GM21423 (cell line): ENCODE data around the gene TBC1D14.

Experiments
- ATAC-seq: cut with Tn5 transposase; IDR thresholded peaks from one replicate; pipeline ENCODE4 v1.9.1; 2021; ENCODE audit warnings: mild to moderate bottlenecking, moderate library complexity; ENCODE audit not compliant: unreplicated experiment

The TBC1D14 gene

DNA sequence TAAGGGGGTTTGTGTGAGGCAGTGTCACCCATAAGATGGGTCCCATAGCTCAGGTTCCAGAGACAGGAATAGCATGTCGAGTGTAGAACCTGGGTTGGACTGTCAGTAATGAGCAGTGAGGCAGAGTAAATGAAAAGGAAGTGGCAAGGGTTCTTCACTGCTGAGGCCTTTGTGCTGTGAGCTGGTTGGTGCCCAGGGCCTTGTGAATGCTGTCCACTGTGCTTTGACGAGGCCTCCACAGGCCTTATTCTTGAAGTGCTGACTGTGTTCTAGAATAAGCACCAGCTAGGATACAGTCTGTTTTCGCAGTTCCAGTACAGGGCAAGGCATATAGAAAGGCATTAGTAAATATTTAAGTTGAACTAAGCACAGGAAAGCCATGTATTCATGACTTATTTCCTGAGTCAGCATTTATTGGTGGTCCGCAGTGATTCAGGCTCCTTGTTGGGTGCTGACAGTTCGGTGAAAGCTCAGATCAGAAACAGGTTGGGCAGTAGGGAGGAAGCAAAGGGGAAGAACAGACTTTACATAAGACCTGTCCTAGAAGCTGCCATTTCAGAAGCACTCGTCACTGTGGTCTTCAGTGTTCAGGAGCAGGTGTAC lies 107.9 kb downstream of the TBC1D14 start:
- ATAC-seq: no peak

DNA sequence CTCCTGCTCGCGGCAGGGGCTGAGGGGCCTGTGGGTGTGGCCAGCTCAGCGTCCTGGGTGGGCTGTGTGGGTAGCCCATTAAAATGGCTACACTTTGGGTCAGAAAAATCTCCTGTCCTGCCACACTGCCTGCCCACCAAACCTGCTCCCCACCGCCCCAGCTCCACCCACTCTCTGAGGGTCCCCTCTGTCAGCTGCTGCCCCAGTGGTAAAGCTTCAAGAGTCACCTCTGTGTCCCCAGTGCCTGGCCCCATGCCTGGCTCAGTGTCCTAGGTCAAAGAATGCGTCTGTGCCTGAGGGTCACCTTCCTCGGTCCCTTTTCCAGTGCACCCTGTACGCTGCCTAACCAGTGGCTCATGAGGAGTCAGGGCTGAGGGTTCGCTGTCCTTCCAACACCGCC lies 108.7 kb downstream of the TBC1D14 start:
- ATAC-seq: no peak

- no peak for ATAC-seq
Measured at GRCh38 chr4:7019367-7019766, 109.7 kb downstream of the TBC1D14 start.

DNA sequence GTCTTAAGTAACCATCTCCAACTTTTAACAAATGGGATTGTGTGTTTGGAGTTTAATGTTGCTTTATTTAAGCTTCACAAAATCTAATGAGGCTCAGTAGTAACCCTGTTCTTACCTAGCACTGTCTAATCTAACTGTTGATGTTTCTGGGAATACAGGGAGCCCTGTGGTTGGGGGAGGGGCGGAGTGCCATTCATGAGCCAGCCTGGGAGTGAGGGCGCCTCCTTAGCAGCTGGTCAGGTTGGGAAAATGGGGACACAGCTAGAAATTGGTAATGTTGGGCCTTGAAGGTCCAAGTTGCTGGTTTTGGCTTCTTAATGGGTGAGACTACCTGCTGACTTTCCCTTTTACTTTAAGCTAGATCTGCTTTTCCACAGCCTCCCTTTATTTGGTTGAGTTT lies 110.7 kb downstream of the TBC1D14 start:
- no peak for ATAC-seq

GRCh38 chr4:7020856-7021255 lies 111.2 kb downstream of the TBC1D14 start:
- ATAC-seq: no peak

- no peak for ATAC-seq
Measured at GRCh38 chr4:7021355-7021754, 111.7 kb downstream of the TBC1D14 start.

GRCh38 chr4:7021930-7022664 lies 112.5 kb downstream of the TBC1D14 start:
- ATAC-seq: no peak

- ATAC-seq: no peak
Measured at GRCh38 chr4:7023486-7023885, 113.9 kb downstream of the TBC1D14 start.

DNA sequence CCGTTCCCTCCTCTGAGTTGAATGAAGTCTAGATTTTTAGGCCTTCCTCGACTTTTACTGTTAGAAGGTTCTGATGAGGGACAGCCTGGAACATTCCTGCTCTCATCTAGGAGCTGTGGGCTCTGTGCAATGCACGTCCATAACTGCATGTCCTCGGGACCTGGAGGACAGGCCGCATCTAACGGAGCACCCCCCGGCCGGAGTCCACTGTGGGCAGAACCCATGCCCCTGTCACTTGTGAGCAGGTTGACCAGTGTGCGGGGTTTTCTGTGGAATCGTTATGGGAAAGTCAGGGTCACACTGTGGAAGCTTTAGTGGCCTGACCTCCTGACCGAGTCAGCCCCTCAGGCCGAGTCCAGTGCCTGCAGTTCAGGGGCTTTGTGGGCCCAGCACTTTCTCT lies 114.3 kb downstream of the TBC1D14 start:
- no peak for ATAC-seq

DNA sequence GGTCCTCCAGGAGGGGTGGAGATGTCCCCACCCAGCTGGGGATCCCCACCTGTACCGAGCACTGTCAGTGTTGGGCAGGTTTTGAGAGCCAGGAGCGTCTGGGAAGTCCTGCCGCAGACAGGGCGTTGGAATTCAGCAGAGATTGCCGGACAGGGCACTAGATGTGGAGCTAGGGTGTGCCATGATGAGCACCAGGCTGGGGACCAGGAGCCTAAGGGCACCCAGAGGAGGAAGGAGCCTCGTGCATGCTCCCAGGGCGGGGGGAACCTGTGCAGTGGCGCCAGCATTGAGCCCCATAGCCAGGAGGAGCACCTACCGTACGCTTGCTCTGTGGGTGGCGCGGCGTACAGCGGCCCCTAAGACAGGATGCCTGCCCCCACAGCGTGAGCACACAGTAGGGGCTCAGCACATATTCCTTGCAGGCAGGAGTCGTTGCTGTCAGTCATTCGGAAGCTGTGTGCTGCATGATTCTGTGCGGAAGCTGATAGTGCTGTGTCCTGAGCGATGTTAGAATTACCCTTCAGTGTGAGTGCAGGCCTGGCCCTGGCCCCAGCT lies 114.8 kb downstream of the TBC1D14 start:
- ATAC-seq: no peak

GRCh38 chr4:7025040-7025602 lies 115.5 kb downstream of the TBC1D14 start:
- ATAC-seq: no peak

GRCh38 chr4:7026107-7026506 lies 116.5 kb downstream of the TBC1D14 start:
- ATAC-seq: no peak

DNA sequence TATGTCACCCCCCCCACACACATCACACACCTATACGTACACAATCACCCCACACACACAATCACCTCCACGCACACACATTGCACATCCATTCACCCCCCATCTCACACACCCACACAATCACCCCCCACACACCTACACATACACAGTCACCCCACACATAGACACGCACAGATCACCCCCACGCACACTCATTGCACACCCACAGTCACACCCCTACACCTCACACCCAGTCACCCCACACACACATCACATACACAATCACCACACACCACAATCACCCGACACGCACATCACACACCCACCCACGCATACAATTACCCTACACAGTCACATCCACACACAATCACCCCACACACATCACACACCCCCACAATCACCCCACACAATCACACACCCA lies 117.7 kb downstream of the TBC1D14 start:
- ATAC-seq: no peak

DNA sequence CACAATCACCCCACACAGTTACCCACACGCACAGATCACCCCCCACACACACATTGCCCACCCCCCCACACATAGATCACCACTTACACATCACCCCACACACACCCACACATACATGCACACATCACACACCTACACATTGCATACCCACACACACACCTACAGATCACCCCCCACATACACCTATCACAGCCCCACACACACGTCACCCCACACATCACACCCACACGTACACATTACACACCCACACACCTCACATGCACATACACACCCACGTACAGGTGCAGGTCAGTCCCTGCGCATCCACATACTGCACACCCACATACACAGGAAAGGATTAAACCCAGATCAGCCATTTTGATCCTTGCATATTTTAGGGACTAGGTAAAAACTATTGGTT lies 118.3 kb downstream of the TBC1D14 start:
- ATAC-seq: no peak

- ATAC-seq: no peak
Measured at GRCh38 chr4:7029212-7029611, 119.6 kb downstream of the TBC1D14 start.

GRCh38 chr4:7029921-7030320 lies 120.3 kb downstream of the TBC1D14 start:
- ATAC-seq: no peak

GRCh38 chr4:7030856-7031255 lies 121.2 kb downstream of the TBC1D14 start:
- ATAC-seq: no peak

- no peak for ATAC-seq
Measured at GRCh38 chr4:7031558-7032449, 122.2 kb downstream of the TBC1D14 start.

GRCh38 chr4:7032596-7032995 lies 123.0 kb downstream of the TBC1D14 start:
- ATAC-seq: no peak

DNA sequence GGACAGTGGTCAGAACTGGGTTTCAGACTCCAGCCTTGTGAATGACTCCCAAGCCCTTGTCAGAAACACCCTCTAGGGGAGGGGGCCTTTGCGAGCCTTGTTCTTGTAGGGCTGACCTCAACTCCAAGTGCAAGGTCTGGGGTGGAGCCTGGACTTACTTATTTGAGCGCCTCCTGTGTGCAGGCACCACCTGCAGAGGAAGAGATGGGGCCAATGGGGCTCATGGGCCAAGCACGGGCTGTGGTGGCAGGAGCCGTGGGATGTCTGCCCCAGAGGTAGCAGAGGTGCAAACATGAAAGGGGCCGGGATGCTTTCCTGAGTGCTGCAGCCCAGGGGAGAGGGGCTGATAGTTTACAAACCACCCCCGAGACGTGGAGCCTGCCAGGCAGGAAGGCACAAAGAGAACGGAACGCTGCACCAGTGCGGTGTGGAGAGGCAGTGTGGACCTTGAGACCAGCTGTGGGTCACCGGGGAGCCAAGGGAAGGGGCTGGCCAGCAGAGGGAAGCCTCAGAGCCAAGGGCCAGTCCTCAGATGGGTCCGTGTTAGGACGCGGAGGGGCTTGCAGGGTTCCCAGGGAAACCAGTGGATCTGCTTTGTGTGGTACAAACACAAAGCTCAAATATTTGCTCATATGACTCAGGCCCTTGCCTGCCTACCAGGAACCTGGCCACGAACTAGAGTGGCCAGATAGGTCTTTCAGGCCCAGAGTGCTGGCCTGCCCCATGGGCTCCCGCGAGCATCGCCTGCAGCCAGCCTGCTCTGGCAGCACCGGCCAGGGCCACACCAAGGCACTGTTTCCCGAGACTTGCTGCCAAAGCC lies 124.8 kb downstream of the TBC1D14 start:
- ATAC-seq: no peak
